HFF-Myc (cell line): ENCODE data around the gene SLC25A26.

ENCODE experiments used
- DNase-seq: peaks from one replicate; pipeline ENCODE4 v3.0.0-alpha.2; 2011; ENCODE audit warnings: low read depth; ENCODE audit errors: extremely low read depth
- H3K4me3 ChIP-seq: replicated peaks from 2 replicates; pipeline ENCODE4 v1.5.1; 2011; ENCODE audit warnings: low read depth, mild to moderate bottlenecking, control low read depth, low read length
- CTCF ChIP-seq: IDR thresholded peaks from 2 replicates; pipeline ENCODE4 v1.5.1; 2012; ENCODE audit warnings: mild to moderate bottlenecking, low read depth, low read length, control low read depth; ENCODE audit errors: missing control alignments

Gene SLC25A26

GRCh38 chr3:66233033-66233432 lies 12.2 kb downstream of the SLC25A26 start:
- no peak overlapping the region for H3K4me3 ChIP-seq
- DNase-seq, result no peak
- TF ChIP-seq CTCF, result no peak

GRCh38 chr3:66236281-66236680 lies 15.5 kb downstream of the SLC25A26 start:
- no peak overlapping the region for H3K4me3 ChIP-seq
- peak; percentile 10 for TF ChIP-seq CTCF
- no peak for DNase-seq

- TF ChIP-seq CTCF, result no peak
- no peak for DNase-seq
- H3K4me3 ChIP-seq, result no peak overlapping the region
These were observed 16.8 kb downstream of the SLC25A26 start for GRCh38 chr3:66237552-66237951.

DNA sequence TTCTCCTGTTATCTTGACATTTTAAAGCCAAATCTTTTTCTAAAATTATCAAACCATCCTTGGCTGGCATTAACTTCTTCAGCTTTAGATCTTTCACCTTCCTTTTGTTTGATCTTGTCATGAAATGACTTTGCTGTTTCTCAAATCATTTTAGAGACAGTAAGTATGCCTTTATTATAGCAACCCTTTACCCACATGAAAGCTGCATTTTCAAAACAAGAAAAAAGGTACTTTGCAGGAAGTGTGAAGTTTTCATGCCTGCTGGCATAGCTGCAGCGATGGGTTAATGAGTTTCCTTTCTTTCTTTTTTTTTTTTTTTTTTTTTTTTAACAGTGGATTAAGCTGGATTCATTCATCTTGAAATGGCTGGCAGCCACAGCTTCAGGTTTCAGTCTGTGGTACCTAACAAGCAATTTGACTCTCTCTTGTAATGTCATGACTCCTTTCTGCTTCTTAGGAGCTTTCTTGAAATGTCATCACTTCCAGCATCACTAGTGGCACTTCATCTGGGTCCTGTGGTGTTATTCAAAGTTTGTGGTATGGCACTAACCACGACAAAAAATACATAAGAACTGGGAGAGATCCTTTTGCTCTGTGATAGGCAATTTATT lies 18.8 kb downstream of the SLC25A26 start:
- no peak overlapping the region for H3K4me3 ChIP-seq
- TF ChIP-seq CTCF, result no peak
- no peak for DNase-seq

- TF ChIP-seq CTCF, result no peak
- no peak overlapping the region for H3K4me3 ChIP-seq
- no peak for DNase-seq
These were observed 20.7 kb downstream of the SLC25A26 start for GRCh38 chr3:66241466-66241865.

DNA sequence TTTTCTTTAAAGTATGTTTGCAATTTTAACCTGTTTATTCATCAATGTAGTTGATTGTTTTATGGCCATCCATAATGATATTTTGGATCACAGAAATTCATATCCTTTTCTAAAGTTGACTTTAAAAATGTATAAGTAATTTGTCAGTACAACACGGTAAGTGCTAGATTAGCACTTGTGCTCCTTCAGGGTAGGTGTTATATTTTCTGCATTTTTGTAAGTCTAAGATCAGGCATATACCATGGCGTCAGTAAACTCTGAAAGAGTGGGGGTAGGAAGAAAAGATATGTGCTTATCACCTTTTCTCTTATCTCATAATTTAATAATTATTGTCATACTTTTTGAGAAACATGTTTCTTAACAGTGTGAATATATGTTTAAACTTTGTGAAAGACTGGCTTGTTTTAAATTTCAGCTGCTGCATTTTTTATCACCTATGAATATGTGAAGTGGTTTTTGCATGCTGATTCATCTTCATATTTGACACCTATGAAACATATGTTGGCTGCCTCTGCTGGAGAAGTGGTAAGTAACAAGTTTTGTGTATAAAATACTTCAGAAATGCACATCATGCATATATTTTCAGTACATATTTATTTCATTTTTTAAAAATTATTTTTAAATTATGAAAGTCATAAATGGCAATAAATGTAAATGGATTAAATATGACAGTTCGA lies 22.1 kb downstream of the SLC25A26 start:
- TF ChIP-seq CTCF, result no peak
- no peak for DNase-seq
- H3K4me3 ChIP-seq, result no peak overlapping the region
